ENCODE data around the gene TMEM260.
"Not testable (repeated sequence)": the region's sequence is repeated elsewhere in the genome, so short reads cannot be mapped to it uniquely, and the experiment has no call there.

Gene TMEM260

DNA sequence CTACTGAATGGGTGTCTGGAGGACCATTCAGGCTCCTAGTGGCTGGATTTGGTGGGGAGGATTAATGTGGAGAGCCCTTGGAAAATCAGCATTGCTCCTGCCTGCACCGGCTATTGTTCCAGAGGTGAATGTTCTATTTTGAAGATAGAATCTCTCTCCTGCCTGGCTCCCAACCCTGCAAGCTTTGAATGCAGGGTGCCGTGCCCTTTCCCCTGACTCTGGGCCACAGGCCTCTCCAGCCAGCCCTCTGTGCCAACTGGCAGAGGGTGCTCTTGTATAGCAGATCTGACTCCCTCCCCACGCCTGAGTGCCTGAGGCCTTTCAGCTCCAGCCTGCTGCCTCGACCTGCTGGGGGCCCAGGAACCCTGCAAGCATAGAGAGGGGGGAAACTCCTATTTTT is 106.8 kb downstream of the TMEM260 start:
- no peak for DNase-seq

DNA sequence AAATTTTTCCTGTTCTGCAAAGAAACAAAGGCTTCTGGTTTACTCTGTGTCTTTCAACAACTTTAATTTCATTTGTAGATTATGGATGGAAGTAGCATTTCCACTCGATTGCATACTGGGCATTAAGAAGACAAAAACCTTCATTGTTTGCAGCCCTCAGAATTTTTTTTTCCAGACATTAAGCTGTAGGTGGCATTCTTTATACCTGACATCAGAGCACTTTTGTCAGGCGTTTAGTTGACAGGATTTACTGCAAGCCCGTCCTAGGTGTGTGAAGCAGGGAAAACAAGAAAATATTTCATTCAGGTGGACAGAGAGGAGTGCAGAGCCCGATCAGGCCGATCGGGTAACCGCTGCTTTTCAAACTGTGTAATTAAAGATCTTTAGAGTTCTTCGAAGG is 107.5 kb downstream of the TMEM260 start:
- no peak for DNase-seq

DNA sequence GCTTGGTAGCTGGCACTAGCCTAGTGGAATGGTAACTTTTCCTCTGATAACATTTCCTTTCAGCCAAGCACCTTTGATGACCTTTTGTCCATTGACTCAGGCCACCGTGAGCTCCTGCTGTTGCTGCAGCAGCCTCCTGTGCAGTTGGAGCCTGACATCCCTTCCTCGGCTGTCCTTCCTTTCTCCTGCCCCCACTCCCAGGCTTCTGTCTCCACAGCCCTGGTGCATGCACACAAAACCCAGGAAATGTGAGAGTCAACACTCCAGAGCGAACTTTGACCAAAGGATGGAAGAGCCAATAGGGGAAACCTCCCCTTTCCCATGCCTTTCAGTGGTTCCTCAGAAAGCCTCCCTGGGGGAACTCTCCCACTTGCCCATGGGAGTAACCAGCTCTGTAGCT is 115.0 kb downstream of the TMEM260 start:
- DNase-seq = no peak

DNA sequence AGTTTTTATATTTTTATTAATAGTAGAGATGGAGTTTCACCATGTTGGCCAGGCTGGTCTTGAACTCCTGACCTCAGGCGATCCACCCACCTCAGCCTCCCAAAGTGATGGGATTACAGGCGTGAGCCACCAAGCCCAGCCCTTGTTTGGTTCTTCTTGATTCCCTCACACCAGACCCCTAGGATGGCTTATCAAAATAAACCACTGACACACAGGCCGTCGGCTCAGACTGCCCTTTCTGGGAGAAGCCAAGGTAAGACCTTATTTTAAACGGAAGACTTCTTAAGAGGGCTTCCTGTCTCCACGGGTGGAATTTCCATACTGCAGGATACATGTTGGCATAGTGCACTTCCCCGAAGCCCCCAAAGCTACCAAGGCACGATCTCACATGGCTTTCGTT is 115.6 kb downstream of the TMEM260 start:
- not testable (repeated sequence) for DNase-seq

All from DMS 273 treated with DMSO at 0.1 percent for 48 hours (cell line).